Upper lobe of right lung (tissue), 1 donor: ENCODE data around the gene PMP22. TPM values are rescaled to one million over a fixed set of nuclear protein-coding genes. Genes with fewer than 3 reads are reported as not detected.
A peak's percentile ranks its signal among the peaks of the same experiment; 100 is the strongest.

ENCODE experiments used
- ATAC-seq: fragments of 200-7000 bp; cut with Tn5 transposase; one replicate; pipeline ENCODE4 v1.9.1; 2020; ENCODE audit warnings: mild to moderate bottlenecking, moderate library complexity
- DNase-seq: peaks from one replicate; pipeline ENCODE4 v3.0.0-alpha.2; 2020
- H3K27ac ChIP-seq: fragments of 200-600 bp; one replicate; pipeline ENCODE4 v1.8.0; 2022
- H3K27me3 ChIP-seq: fragments of 200-600 bp; one replicate; pipeline ENCODE4 v1.8.0; 2022; ENCODE audit warnings: mild to moderate bottlenecking
- H3K36me3 ChIP-seq: fragments of 200-600 bp; one replicate; pipeline ENCODE4 v1.8.0; 2022
- H3K4me1 ChIP-seq: fragments of 200-600 bp; one replicate; pipeline ENCODE4 v1.8.0; 2022
- H3K4me3 ChIP-seq: fragments of 200-600 bp; one replicate; pipeline ENCODE4 v1.8.0; 2022; ENCODE audit warnings: mild to moderate bottlenecking
- H3K9me3 ChIP-seq: fragments of 200-600 bp; one replicate; pipeline ENCODE4 v1.8.0; 2022
- CTCF ChIP-seq: fragments of 200-600 bp; IDR thresholded peaks from one replicate; pipeline ENCODE4 v1.8.0; 2022; ENCODE audit warnings: antibody characterized with exemption
- intact Hi-C: fragments of 100-400 bp; cut with DNase I; formaldehyde crosslinking; loops from one replicate; pipeline ENCODE4 v1.11.0; 2022
- total RNA-seq: library from RNA; stranded (reverse); fragmentation: NEBNext Ultra II Directional; extraction: Animal tissue kit (Norgen Biotek cat#: 25700); gene quantifications from one replicate; pipeline ENCODE4 v1.2.1, GENCODE V29; 2021
- donor health status: DM: no; HTN: yes; CAD: no; lungs with severe emphysema.

PMP22 gene
- total RNA-seq, 1 donor from 2014 or later = 157 TPM

GRCh38 chr17:15303851-15304250 is 38.7 kb upstream of the PMP22 start:
- ATAC-seq = no peak
- intact Hi-C loops = no loop called here
- H3K9me3 ChIP-seq = no peaks in the 10 kb centered on the region

GRCh38 chr17:15303268-15303667 is 38.1 kb upstream of the PMP22 start:
- intact Hi-C loops = no loop called here
- Histone ChIP-seq H3K4me3 (no peak overlapping the region), H3K27me3 (no peaks in the 10 kb centered on the region), H3K36me3 (no peaks in the 10 kb centered on the region), H3K9me3 (no peaks in the 10 kb centered on the region), H3K4me1 (peaks cover 8% of the 10 kb centered on the region), H3K27ac (no peak overlapping the region)
- no peak for ATAC-seq
- no peak for DNase-seq
- no peak for TF ChIP-seq CTCF

More at GRCh38 chr17:15303851-15304250, 38.7 kb upstream of the PMP22 start:
- Histone ChIP-seq H3K27me3 (no peaks in the 10 kb centered on the region), H3K27ac (no peak overlapping the region), H3K36me3 (no peaks in the 10 kb centered on the region), H3K4me3 (no peak overlapping the region), H3K4me1 (peaks cover 8% of the 10 kb centered on the region)
- no peak for TF ChIP-seq CTCF
- DNase-seq = no peak

- H3K9me3 ChIP-seq = no peaks in the 10 kb centered on the region
- no peak for DNase-seq
- H3K27me3 ChIP-seq = no peaks in the 10 kb centered on the region
- TF ChIP-seq CTCF = no peak
- no peak overlapping the region for H3K4me3 ChIP-seq
- H3K27ac ChIP-seq = no peak overlapping the region
- peaks cover 3% of the 10 kb centered on the region for H3K4me1 ChIP-seq
- ATAC-seq = no peak
- no peaks in the 10 kb centered on the region for H3K36me3 ChIP-seq
- intact Hi-C loops = no loop called here
These were observed 36.7 kb upstream of the PMP22 start for GRCh38 chr17:15301845-15302244.

- no peak for TF ChIP-seq CTCF
- DNase-seq = no peak
- Histone ChIP-seq H3K4me3 (no peak overlapping the region), H3K36me3 (no peaks in the 10 kb centered on the region), H3K4me1 (no peaks in the 10 kb centered on the region), H3K27ac (no peak overlapping the region), H3K27me3 (no peaks in the 10 kb centered on the region), H3K9me3 (no peaks in the 10 kb centered on the region)
- intact Hi-C loops = no loop called here
- no peak for ATAC-seq
These were observed 33.0 kb upstream of the PMP22 start for GRCh38 chr17:15298176-15298575.

- no peak for TF ChIP-seq CTCF
- DNase-seq (no peak), ATAC-seq (no peak)
- Histone ChIP-seq H3K4me1 (no peaks in the 10 kb centered on the region), H3K9me3 (no peaks in the 10 kb centered on the region), H3K27me3 (no peaks in the 10 kb centered on the region), H3K36me3 (no peaks in the 10 kb centered on the region), H3K4me3 (no peak overlapping the region), H3K27ac (no peak overlapping the region)
- intact Hi-C loops = no loop called here
These were observed 28.4 kb upstream of the PMP22 start for GRCh38 chr17:15293558-15293957.

GRCh38 chr17:15291674-15292361 is 26.7 kb upstream of the PMP22 start:
- no peak overlapping the region for H3K27ac ChIP-seq
- H3K27me3 ChIP-seq = no peaks in the 10 kb centered on the region
- intact Hi-C loops = no loop called here
- DNase-seq = no peak
- H3K9me3 ChIP-seq = no peaks in the 10 kb centered on the region
- H3K4me3 ChIP-seq = no peak overlapping the region
- ATAC-seq = peak; percentile 86
- H3K4me1 ChIP-seq = peaks cover 7% of the 10 kb centered on the region
- no peak for TF ChIP-seq CTCF
- no peaks in the 10 kb centered on the region for H3K36me3 ChIP-seq
